Bronchial smooth muscle cell (primary cell): Measurements from ENCODE around the gene UNC5CL. TPM values are rescaled to one million over a fixed set of nuclear protein-coding genes. Genes with fewer than 3 reads are reported as not detected.

ENCODE experiments used
- total RNA-seq: library from RNA; depleted of rRNA; stranded (reverse); fragments of >200 nt; gene quantifications from 2 replicates; pipeline ENCODE4 v1.2.1, GENCODE V29; 2014

UNC5CL gene
- total RNA-seq = under 0.01 and 0.26 TPM in 2 replicates

GRCh38 chr6:41039060-41039998 lies at the start of gene UNC5CL:
Gene UNC5CL (minus strand): TSS chr6:41039221. CDS start chr6:41035074, 4,147 bp downstream.

DNA sequence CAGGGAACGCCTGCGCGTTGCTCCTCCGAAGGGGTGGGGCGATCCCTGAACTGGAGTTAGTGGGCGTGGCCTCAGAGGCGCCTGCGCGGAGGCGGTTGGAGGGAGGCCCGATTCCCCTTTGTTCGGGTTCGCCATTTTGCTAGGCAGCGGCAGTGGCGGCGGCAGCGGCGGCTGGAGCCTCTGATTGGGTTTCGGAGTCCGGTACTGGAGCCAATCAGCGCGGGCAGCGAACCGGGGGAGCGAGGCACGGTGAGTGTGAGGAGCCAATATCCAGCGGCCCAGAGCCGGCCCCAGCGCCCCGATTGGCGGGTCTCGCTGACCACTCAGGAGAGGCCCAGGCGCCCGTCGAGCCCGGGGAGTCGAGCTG lies 33.8 kb upstream of the UNC5CL start, which contains the start of gene NFYA:
TSS of gene NFYA (plus strand) at position 139 of the 367 bp plus-strand sequence. CDS start 6,116 bp downstream, outside the sequence.

GRCh38 chr6:41071923-41072835 lies 33.2 kb upstream of the UNC5CL start, which contains the start of gene OARD1:
Gene OARD1 (minus strand): TSS chr6:41072356. CDS start chr6:41071634, 722 bp downstream.

DNA sequence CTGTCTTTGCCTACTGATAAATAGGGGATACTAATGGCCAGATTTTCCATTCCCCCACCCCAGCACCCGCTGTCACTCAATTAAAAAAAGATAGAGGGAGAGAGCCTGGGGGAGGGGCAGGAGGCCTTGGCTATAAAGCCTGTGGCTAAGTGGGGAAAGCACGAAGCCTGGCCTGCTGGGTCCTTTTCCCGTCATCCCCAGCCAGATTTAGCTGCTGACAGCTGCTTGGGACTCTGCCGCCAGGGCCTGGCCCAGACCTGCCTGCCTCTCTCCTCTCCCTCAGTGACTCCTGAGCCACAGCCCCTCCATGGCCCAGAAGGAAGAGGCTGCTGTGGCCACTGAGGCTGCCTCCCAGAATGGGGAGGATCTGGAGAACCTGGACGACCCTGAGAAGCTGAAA lies 14.0 kb upstream of the UNC5CL start, which contains the start of gene APOBEC2:
TSS of gene APOBEC2 (plus strand) at position 162 of the 400 bp plus-strand sequence. CDS start at position 308, 146 bp downstream.

DNA sequence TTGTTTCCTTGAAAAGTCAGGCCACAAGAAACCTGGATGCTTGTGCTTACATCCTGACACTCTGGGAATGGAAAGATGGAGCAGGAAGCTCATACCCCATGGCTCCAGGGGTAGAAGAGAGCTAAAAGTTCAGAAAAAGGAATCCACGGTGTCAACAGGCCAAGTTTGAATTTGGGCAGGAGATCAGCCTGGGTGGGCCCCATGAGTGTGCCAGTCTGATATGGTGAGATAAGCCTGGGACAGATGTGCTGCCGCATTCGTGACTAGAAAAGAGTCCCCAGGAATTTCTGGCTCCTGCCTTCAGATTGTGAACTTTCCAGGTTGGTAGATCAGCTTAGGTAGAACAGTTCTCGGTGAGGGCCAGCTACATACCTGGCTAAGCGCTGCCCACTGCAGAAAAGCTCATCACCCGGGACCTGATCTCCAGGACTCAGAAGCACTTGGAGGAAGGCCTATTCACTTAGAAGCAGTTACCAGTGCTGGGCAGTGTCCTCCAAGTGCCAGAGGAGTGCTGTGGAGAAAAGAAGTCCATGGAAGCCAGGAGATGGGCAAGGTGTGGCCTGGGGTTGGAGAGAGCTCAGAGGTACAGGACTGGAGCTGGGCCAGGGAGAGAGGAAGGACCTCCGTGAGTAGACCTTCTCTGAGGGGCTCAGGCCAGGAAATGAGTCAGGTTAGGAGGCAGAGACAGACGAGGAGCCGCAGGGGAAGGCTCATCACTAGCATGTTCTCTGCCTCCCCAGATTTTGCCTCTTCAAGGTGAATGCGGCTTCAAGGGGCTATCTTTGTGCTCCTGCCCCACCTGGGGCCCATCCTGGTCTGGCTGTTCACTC lies 3.4 kb upstream of the UNC5CL start, which contains the start of gene TSPO2:
TSS of gene TSPO2 (plus strand) at position 242 of the 830 bp plus-strand sequence. CDS start at position 761, 519 bp downstream.

Other genes with a start within 250 kb of the UNC5CL start
- not detected in 2 replicates for gene TSPO2, start 3.2 kb upstream of the UNC5CL start, total RNA-seq
- not detected in 2 replicates for gene APOBEC2, start 14.0 kb upstream of the UNC5CL start, total RNA-seq
- gene OARD1, start 33.1 kb upstream of the UNC5CL start, total RNA-seq = 12.5 and 17.2 TPM in 2 replicates
- 11.2 and 13.2 TPM in 2 replicates for gene NFYA, start 33.8 kb upstream of the UNC5CL start, total RNA-seq
- gene TREML1, start 115.1 kb upstream of the UNC5CL start, total RNA-seq = not detected in 2 replicates
- 0.09 TPM in 1 of 2 replicates, not detected in the other for gene TREM2, start 123.9 kb upstream of the UNC5CL start, total RNA-seq
- under 0.01 TPM in 1 of 2 replicates, not detected in the other for gene TREML2, start 161.9 kb upstream of the UNC5CL start, total RNA-seq
- gene TREML4, start 189.1 kb upstream of the UNC5CL start, total RNA-seq = not detected in 2 replicates
- gene TREM1, start 247.5 kb upstream of the UNC5CL start, total RNA-seq = 0.16 TPM in 1 of 2 replicates, not detected in the other